GM19372 (cell line): ENCODE results near the gene PPP2R2C.

Experiments
- ATAC-seq: cut with Tn5 transposase; IDR thresholded peaks from one replicate; pipeline ENCODE4 v1.9.1; 2021; ENCODE audit warnings: mild to moderate bottlenecking, low read depth, moderate library complexity; ENCODE audit not compliant: unreplicated experiment

PPP2R2C gene

GRCh38 chr4:6426571-6427438 is 45.6 kb downstream of the PPP2R2C start:
- no peak for ATAC-seq

- ATAC-seq: no peak
These were observed 46.5 kb downstream of the PPP2R2C start for GRCh38 chr4:6425911-6426310.

GRCh38 chr4:6425336-6425735 is 47.1 kb downstream of the PPP2R2C start:
- ATAC-seq: no peak

GRCh38 chr4:6424425-6424824 is 48.0 kb downstream of the PPP2R2C start:
- no peak for ATAC-seq

- ATAC-seq: peak; percentile 94
These were observed 48.8 kb downstream of the PPP2R2C start for GRCh38 chr4:6423575-6423974.

- ATAC-seq: no peak
These were observed 49.5 kb downstream of the PPP2R2C start for GRCh38 chr4:6422866-6423265.

GRCh38 chr4:6422105-6422504 is 50.3 kb downstream of the PPP2R2C start:
- no peak for ATAC-seq

GRCh38 chr4:6421397-6421796 is 51.0 kb downstream of the PPP2R2C start:
- no peak for ATAC-seq

- ATAC-seq: no peak
These were observed 51.4 kb downstream of the PPP2R2C start for GRCh38 chr4:6420972-6421371.

- ATAC-seq: no peak
These were observed 52.4 kb downstream of the PPP2R2C start for GRCh38 chr4:6420036-6420435.

- no peak for ATAC-seq
These were observed 52.9 kb downstream of the PPP2R2C start for GRCh38 chr4:6419452-6420028.

GRCh38 chr4:6418193-6418755 is 54.1 kb downstream of the PPP2R2C start:
- no peak for ATAC-seq

GRCh38 chr4:6417516-6418050 is 54.8 kb downstream of the PPP2R2C start:
- ATAC-seq: no peak

GRCh38 chr4:6416518-6417286 is 55.7 kb downstream of the PPP2R2C start:
- no peak for ATAC-seq

- no peak for ATAC-seq
These were observed 57.2 kb downstream of the PPP2R2C start for GRCh38 chr4:6415031-6415705.

GRCh38 chr4:6414578-6414977 is 57.8 kb downstream of the PPP2R2C start:
- no peak for ATAC-seq

- ATAC-seq: no peak
These were observed 61.8 kb downstream of the PPP2R2C start for GRCh38 chr4:6410664-6411063.

- ATAC-seq: no peak
These were observed 62.3 kb downstream of the PPP2R2C start for GRCh38 chr4:6410068-6410467.

- no peak for ATAC-seq
These were observed 63.0 kb downstream of the PPP2R2C start for GRCh38 chr4:6409381-6409780.

- ATAC-seq: no peak
These were observed 64.2 kb downstream of the PPP2R2C start for GRCh38 chr4:6408263-6408662.
